ENCODE results near the gene SYT2. TPM values are rescaled to one million over a fixed set of nuclear protein-coding genes. Genes with fewer than 3 reads are reported as not detected.
A peak's percentile ranks its signal among the peaks of the same experiment; 100 is the strongest.

SYT2 gene
- total RNA-seq, 4 donors from 2014 or later: 0.23 to 0.59 TPM; not detected in 2

GRCh38 chr1:202597090-202597761, 113.0 kb downstream of the SYT2 start:
- WGBS, 2 donors (ENCODE audit: low coverage in 1 of 2): 94 to 97% methylated on average over 3 of the region's 3 CpGs
- no peak for ATAC-seq
- no peak overlapping the region for H3K27ac ChIP-seq
- peaks cover 0 to 23% (median 9%) of the 10 kb centered on the region in 3 donors for H3K4me1 ChIP-seq
- no peak for TF ChIP-seq POLR2A (IDR thresholded peaks at IDR 0.05)
- TF ChIP-seq, protein P1, sequence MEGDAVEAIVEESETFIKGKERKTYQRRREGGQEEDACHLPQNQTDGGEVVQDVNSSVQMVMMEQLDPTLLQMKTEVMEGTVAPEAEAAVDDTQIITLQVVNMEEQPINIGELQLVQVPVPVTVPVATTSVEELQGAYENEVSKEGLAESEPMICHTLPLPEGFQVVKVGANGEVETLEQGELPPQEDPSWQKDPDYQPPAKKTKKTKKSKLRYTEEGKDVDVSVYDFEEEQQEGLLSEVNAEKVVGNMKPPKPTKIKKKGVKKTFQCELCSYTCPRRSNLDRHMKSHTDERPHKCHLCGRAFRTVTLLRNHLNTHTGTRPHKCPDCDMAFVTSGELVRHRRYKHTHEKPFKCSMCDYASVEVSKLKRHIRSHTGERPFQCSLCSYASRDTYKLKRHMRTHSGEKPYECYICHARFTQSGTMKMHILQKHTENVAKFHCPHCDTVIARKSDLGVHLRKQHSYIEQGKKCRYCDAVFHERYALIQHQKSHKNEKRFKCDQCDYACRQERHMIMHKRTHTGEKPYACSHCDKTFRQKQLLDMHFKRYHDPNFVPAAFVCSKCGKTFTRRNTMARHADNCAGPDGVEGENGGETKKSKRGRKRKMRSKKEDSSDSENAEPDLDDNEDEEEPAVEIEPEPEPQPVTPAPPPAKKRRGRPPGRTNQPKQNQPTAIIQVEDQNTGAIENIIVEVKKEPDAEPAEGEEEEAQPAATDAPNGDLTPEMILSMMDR (IDR thresholded peaks at IDR 0.05): no peak
- no peak for TF ChIP-seq POLR2AphosphoS5 (IDR thresholded peaks at IDR 0.05)
- no peak for TF ChIP-seq EP300 (IDR thresholded peaks at IDR 0.05)
- no peak overlapping the region for H3K4me3 ChIP-seq
- H3K27me3 ChIP-seq: no peaks in the 10 kb centered on the region
- H3K9me3 ChIP-seq: no peaks in the 10 kb centered on the region
- peaks cover 0 to 30% of the 10 kb centered on the region in 2 donors for H3K36me3 ChIP-seq

DNA sequence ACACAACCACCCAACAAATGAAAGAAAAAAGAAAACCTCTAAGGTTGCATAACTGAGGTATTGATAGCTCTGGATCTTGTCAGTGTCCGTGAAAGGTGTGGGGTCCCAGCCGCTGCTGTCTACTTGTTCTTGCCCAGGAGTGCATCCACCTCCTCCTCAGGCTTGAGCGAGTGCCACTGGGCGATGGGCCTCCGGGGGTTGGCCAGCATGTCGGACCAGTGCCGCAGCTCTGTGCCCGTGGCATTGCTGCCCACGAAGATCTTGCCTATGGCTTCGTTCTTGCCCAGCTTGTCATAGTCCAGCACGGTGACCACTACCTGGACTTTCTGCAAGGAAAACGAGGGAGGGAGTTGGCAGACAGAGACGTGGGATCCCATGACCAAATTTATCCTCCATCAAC, 113.6 kb downstream of the SYT2 start:
- TF ChIP-seq, protein P1 (IDR thresholded peaks at IDR 0.05): no peak
- TF ChIP-seq EP300 (IDR thresholded peaks at IDR 0.05) (no peak), POLR2A (IDR thresholded peaks at IDR 0.05) (no peak), POLR2AphosphoS5 (IDR thresholded peaks at IDR 0.05) (no peak)
- peaks cover 0 to 29% (median 9%) of the 10 kb centered on the region in 3 donors for H3K4me1 ChIP-seq
- WGBS, 2 donors (ENCODE audit: low coverage in 1 of 2): 77% methylated on average over 7 of the region's 13 CpGs; no CpG with 5 or more reads in 1 of the 2 donors
- no peak for ATAC-seq
- peaks cover 0 to 30% of the 10 kb centered on the region in 2 donors for H3K36me3 ChIP-seq
- no peak overlapping the region for H3K4me3 ChIP-seq
- H3K9me3 ChIP-seq: no peaks in the 10 kb centered on the region
- no peak overlapping the region for H3K27ac ChIP-seq
- no peaks in the 10 kb centered on the region for H3K27me3 ChIP-seq

GRCh38 chr1:202593845-202594244, 116.4 kb downstream of the SYT2 start:
- Histone ChIP-seq H3K4me3 (no peak overlapping the region), H3K4me1 (peaks cover 2 to 47% (median 20%) of the 10 kb centered on the region in 3 donors), H3K27me3 (no peaks in the 10 kb centered on the region), H3K36me3 (peaks cover 0 to 35% of the 10 kb centered on the region in 2 donors), H3K9me3 (no peaks in the 10 kb centered on the region), H3K27ac (peak overlapping the region in 2 of 4 donors; percentile 83 to 86)
- ATAC-seq: no peak
- TF ChIP-seq, protein P1 (IDR thresholded peaks at IDR 0.05): no peak
- TF ChIP-seq POLR2A (IDR thresholded peaks at IDR 0.05) (no peak), POLR2AphosphoS5 (IDR thresholded peaks at IDR 0.05) (no peak), EP300 (IDR thresholded peaks at IDR 0.05) (no peak)
- WGBS, 2 donors (ENCODE audit: low coverage in 1 of 2): 60% methylated on average over 2 of the region's 4 CpGs; no CpG with 5 or more reads in 1 of the 2 donors

DNA sequence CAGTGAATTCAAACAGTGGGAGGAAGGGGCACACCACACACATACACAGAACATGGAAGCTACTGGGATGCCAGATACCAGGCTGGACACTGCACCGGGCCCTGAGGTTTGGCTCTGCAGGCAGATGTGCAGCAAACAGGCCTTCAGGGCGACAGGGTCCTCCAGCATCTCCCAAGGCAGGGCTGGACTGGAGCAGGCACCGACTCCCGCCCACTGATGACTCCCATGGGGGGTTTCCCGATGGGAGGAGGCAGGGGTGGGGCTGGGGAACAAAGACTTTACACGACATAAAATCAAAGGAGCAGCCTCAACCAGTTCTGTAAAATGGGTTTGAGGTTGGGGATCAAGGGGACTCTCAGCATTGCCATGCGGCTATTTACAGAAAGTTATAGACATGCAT, 118.1 kb downstream of the SYT2 start:
- Histone ChIP-seq H3K9me3 (no peaks in the 10 kb centered on the region), H3K27me3 (no peaks in the 10 kb centered on the region), H3K27ac (peak overlapping the region in 3 of 4 donors; percentile 83 to 90 (median 86)), H3K4me3 (no peak overlapping the region), H3K4me1 (peaks cover 9 to 64% (median 37%) of the 10 kb centered on the region in 3 donors), H3K36me3 (peaks cover 0 to 35% of the 10 kb centered on the region in 2 donors)
- TF ChIP-seq, protein P1 (IDR thresholded peaks at IDR 0.05): no peak
- TF ChIP-seq POLR2AphosphoS5 (IDR thresholded peaks at IDR 0.05) (no peak), EP300 (IDR thresholded peaks at IDR 0.05) (no peak), POLR2A (IDR thresholded peaks at IDR 0.05) (no peak)
- 69 to 81% methylated on average over 2 to 3 of the region's 7 CpGs for WGBS, 2 donors (ENCODE audit: low coverage in 1 of 2)
- ATAC-seq: no peak

DNA sequence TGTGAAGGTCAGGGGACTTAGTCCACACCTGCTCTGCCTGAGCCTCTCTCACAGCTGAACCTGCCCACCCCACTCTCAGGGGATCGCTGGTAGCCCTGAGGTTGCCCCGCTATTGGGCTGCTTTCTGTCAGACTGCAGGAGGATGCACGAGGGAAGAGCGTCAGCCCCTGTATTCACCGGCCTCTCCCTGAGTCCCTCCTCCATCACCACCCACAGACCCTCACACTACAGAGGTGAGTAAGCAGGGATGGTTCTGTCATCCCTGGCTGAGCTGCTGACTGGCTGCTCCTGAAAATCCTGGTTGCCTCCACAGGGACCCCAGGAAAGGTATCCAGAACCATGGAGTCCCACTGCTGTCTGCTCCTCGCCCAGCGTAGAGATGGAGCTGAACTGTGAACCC, 118.7 kb downstream of the SYT2 start:
- 100% methylated on average over 2 of the region's 7 CpGs; no CpG with 5 or more reads in 1 of the 2 donors for WGBS, 2 donors (ENCODE audit: low coverage in 1 of 2)
- no peak for ATAC-seq

More for the DNA sequence above, 118.7 kb downstream of the SYT2 start:
- no peak overlapping the region for H3K4me3 ChIP-seq
- H3K9me3 ChIP-seq: no peaks in the 10 kb centered on the region
- H3K27ac ChIP-seq: peak overlapping the region in 3 of 4 donors; percentile 83 to 90 (median 86)
- peaks cover 9 to 70% (median 40%) of the 10 kb centered on the region in 3 donors for H3K4me1 ChIP-seq
- peaks cover 0 to 30% of the 10 kb centered on the region in 2 donors for H3K36me3 ChIP-seq
- no peaks in the 10 kb centered on the region for H3K27me3 ChIP-seq
- TF ChIP-seq, protein P1 (IDR thresholded peaks at IDR 0.05): no peak
- no peak for TF ChIP-seq POLR2A (IDR thresholded peaks at IDR 0.05)
- no peak for TF ChIP-seq EP300 (IDR thresholded peaks at IDR 0.05)
- TF ChIP-seq POLR2AphosphoS5 (IDR thresholded peaks at IDR 0.05): no peak

Measured in gastroesophageal sphincter (tissue), 4 donors.